Measurements from ENCODE around the gene DSCAML1.

DNA sequence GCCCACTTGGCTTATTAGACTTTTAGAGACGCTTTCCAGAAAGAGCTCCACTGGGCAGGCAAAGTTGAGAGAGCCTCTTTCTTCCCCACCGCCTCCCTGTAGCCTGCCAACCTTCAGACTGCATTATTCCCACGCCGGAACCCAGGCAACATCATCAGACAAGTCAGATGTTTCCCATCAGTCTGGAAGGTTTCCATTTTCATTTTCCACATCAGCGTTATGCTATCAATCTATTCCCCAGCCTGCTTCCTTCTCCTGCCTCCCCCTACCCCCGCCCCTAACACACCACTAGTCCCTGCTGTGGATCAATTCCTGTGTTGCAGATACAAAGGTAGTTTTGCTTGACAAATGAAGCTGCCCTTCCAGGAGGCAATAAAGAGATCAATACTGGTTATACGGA, 184.8 kb downstream of the DSCAML1 start:
- TF ChIP-seq CHD1 (IDR thresholded peaks at IDR 0.05; ENCODE audit: low read depth, low read length) (no peak), KAT2A (conservative IDR thresholded peaks at IDR 0.05; ENCODE audit: control insufficient read depth, low read depth, low read length) (no peak), BACH1 (IDR thresholded peaks at IDR 0.05; ENCODE audit: borderline replicate concordance) (no peak), RFX5 (IDR thresholded peaks at IDR 0.05; ENCODE audit: low read depth, low read length) (no peak), CBX3 (IDR thresholded peaks at IDR 0.05; ENCODE audit: borderline replicate concordance, low read depth) (no peak), EZH2 (IDR thresholded peaks at IDR 0.05; ENCODE audit: borderline replicate concordance, control insufficient read depth, low read depth, low read length) (no peak), POLR2A (IDR thresholded peaks at IDR 0.05; ENCODE audit: low read depth, low read length) (no peak), SIX5 (IDR thresholded peaks at IDR 0.05; ENCODE audit: low read depth, low read length, severe bottlenecking) (no peak)
- TF ChIP-seq, protein P1, sequence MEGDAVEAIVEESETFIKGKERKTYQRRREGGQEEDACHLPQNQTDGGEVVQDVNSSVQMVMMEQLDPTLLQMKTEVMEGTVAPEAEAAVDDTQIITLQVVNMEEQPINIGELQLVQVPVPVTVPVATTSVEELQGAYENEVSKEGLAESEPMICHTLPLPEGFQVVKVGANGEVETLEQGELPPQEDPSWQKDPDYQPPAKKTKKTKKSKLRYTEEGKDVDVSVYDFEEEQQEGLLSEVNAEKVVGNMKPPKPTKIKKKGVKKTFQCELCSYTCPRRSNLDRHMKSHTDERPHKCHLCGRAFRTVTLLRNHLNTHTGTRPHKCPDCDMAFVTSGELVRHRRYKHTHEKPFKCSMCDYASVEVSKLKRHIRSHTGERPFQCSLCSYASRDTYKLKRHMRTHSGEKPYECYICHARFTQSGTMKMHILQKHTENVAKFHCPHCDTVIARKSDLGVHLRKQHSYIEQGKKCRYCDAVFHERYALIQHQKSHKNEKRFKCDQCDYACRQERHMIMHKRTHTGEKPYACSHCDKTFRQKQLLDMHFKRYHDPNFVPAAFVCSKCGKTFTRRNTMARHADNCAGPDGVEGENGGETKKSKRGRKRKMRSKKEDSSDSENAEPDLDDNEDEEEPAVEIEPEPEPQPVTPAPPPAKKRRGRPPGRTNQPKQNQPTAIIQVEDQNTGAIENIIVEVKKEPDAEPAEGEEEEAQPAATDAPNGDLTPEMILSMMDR (IDR thresholded peaks at IDR 0.05 in 2 of 3, conservative IDR thresholded peaks at IDR 0.05 in 1 of 3; ENCODE audit: control insufficient read depth in 2 of 3, extremely low read depth in 1 of 3, insufficient read depth in 1 of 3, low read depth in 3 of 3, low read length in 3 of 3): no peak
- TF ChIP-seq, protein P2, sequence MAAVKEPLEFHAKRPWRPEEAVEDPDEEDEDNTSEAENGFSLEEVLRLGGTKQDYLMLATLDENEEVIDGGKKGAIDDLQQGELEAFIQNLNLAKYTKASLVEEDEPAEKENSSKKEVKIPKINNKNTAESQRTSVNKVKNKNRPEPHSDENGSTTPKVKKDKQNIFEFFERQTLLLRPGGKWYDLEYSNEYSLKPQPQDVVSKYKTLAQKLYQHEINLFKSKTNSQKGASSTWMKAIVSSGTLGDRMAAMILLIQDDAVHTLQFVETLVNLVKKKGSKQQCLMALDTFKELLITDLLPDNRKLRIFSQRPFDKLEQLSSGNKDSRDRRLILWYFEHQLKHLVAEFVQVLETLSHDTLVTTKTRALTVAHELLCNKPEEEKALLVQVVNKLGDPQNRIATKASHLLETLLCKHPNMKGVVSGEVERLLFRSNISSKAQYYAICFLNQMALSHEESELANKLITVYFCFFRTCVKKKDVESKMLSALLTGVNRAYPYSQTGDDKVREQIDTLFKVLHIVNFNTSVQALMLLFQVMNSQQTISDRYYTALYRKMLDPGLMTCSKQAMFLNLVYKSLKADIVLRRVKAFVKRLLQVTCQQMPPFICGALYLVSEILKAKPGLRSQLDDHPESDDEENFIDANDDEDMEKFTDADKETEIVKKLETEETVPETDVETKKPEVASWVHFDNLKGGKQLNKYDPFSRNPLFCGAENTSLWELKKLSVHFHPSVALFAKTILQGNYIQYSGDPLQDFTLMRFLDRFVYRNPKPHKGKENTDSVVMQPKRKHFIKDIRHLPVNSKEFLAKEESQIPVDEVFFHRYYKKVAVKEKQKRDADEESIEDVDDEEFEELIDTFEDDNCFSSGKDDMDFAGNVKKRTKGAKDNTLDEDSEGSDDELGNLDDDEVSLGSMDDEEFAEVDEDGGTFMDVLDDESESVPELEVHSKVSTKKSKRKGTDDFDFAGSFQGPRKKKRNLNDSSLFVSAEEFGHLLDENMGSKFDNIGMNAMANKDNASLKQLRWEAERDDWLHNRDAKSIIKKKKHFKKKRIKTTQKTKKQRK (IDR thresholded peaks at IDR 0.05; ENCODE audit: low read depth, low read length): no peak

Data from GM12878 (cell line).